ENCODE data around the gene HEY2. TPM values are rescaled to one million over a fixed set of nuclear protein-coding genes. Genes with fewer than 3 reads are reported as not detected.

The HEY2 gene
- total and polyA plus RNA-seq, 2 of the 8 experiments (the other 6 are each of a cell fraction or from before 2014, with no cell fraction given) = 9.1 to 16.2 TPM

DNA sequence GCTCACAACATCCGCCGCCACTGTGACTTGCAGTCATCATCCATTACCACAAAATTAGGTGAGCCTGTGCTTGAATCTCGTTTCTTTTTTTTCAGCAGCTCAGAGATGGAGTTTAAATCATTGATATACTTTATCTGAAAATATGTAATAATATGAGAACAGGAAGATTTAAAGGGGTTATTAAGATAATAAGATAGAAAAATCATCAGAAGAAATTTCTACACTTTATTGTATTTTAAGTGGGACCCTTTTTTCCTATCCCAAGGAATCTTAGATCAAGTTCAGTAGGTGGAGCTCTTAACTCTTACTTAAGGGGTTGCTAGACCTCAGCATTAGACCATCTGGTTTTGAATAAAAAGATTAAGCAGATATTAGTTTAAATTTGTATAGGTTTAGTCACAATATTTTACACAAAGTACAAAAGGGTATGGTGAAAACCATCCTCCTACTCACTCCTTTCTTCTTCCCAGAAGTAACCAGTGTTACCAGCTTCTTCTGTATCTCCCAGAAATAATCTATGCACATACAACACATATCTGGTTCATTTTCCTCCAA, 32.0 kb downstream of the HEY2 start:
- ChIA-PET CTCF (ENCODE audit: partially characterized antibody) (interaction anchor here (0.6 to 3.5 kb wide), 19 partner anchors 9 to 475 kb away, joined by 3 to 30 read pairs (median 4); partner anchors contain the start of genes HINT3 and NCOA7), POLR2A (ENCODE audit: partially characterized antibody) (interaction anchor here (0.7 to 2.5 kb wide), 21 partner anchors 9 to 610 kb away, joined by 3 to 66 read pairs (median 3); partner anchors contain the start of genes HDDC2, HINT3, NCOA7 and TRMT11)
- H2BK120ac ChIP-seq (replicated peaks; ENCODE audit: low read depth, low read length) = no peak overlapping the region
- H2BK20ac ChIP-seq (ENCODE audit: low read length) = no peak overlapping the region
- FAIRE-seq (no peak), DNase-seq (ENCODE audit: low read depth in 1 of 2, low spot score in 2 of 2) (no peak)
- H3K23me2 ChIP-seq (ENCODE audit: low read depth, low read length) = peaks cover 7% of the 10 kb centered on the region
- peak overlapping the region; percentile 97; the same call in 1 of the 2 replicates for H2BK12ac ChIP-seq (ENCODE audit: low read depth, low read length)
- H3K9me3 ChIP-seq (ENCODE audit: insufficient read depth in 2 of 2, low read depth in 1 of 2, low read length in 1 of 2) = peaks cover 0 to 2% of the 10 kb centered on the region in 2 experiments; a peak in 1 of 4 replicates
- peak overlapping the region; percentile 60 to 87 (median 72) for H3K9ac ChIP-seq (replicated peaks in 1 of 4; ENCODE audit: extremely low read depth in 1 of 4, low read depth in 3 of 4, low read length in 3 of 4)
- H3K4me3 ChIP-seq (ENCODE audit: extremely low read depth in 1 of 4, insufficient read depth in 2 of 4, low read depth in 3 of 4, low read length in 4 of 4) = peak overlapping the region; percentile 78 to 97 (median 87)
- WGBS, 2 experiments (ENCODE audit: extremely low coverage in 1 of 2, insufficient coverage in 1 of 2, insufficient read length in 1 of 2, insufficient replicate concordance in 2 of 2, low coverage in 1 of 2, low lambda C conversion rate in 2 of 2, missing lambda C conversion rate in 1 of 2) = 8% methylated on average over 3 of the region's 3 CpGs; no CpG with 5 or more reads in 1 of the 2 experiments
- H3K79me2 ChIP-seq (ENCODE audit: control insufficient read depth in 1 of 2, insufficient read depth in 2 of 2, low read length in 2 of 2) = no peaks in the 10 kb centered on the region
- H3K79me1 ChIP-seq (ENCODE audit: low read depth, low read length) = no peaks in the 10 kb centered on the region
- no peak overlapping the region for H3K18ac ChIP-seq (ENCODE audit: extremely low read depth, low read length)
- no peaks in the 10 kb centered on the region for H3K4me1 ChIP-seq (replicated peaks in 1 of 4; ENCODE audit: control insufficient read depth in 3 of 4, insufficient read depth in 4 of 4, low read length in 3 of 4)
- 0 out of 2 replicates have a peak overlapping the region, but pooled peaks have one; percentile 75 for H2BK5ac ChIP-seq (ENCODE audit: low read depth, low read length)
- no peak overlapping the region for H4K8ac ChIP-seq (ENCODE audit: extremely low read depth, insufficient read depth, low read length)
- H2AK5ac ChIP-seq (ENCODE audit: low read depth, low read length) = no peak overlapping the region
- H4K91ac ChIP-seq (replicated peaks; ENCODE audit: insufficient read length, low read length) = no peak overlapping the region
- no peak overlapping the region for H3K23ac ChIP-seq (ENCODE audit: insufficient read length)
- H3K36me3 ChIP-seq (ENCODE audit: control insufficient read depth in 2 of 4, insufficient read depth in 4 of 4, low read length in 3 of 4) = no peaks in the 10 kb centered on the region
- no peak overlapping the region for H3K56ac ChIP-seq (replicated peaks; ENCODE audit: insufficient read length, low read depth, low read length)
- H2BK15ac ChIP-seq (ENCODE audit: low read length) = no peak overlapping the region
- H2AFZ ChIP-seq (ENCODE audit: low read length) = peak overlapping the region; percentile 94
- H4K5ac ChIP-seq (ENCODE audit: insufficient read length, low read depth, low read length) = no peak overlapping the region
- TF ChIP-seq SRF (IDR thresholded peaks at IDR 0.05; ENCODE audit: low read depth, low read length) = no peak
- TF ChIP-seq RAD21 (IDR thresholded peaks at IDR 0.05 in 1 of 2, conservative IDR thresholded peaks at IDR 0.05 in 1 of 2; ENCODE audit: low read depth in 2 of 2, low read length in 2 of 2) = peak in 1 of 2 experiments; percentile 33; a peak in 2 of 4 replicates
- TF ChIP-seq SP2 (IDR thresholded peaks at IDR 0.05; ENCODE audit: low read length) = no peak
- no peak overlapping the region for H3K4ac ChIP-seq (replicated peaks; ENCODE audit: insufficient read length, low read depth, low read length)
- H3K27ac ChIP-seq (ENCODE audit: low read depth, low read length) = no peak overlapping the region; the same call in 1 of the 2 replicates
- H4K20me1 ChIP-seq (replicated peaks in 1 of 2; ENCODE audit: control insufficient read depth in 1 of 2, insufficient read depth in 2 of 2, low read length in 2 of 2) = no peaks in the 10 kb centered on the region
- H3K4me2 ChIP-seq (ENCODE audit: insufficient read depth in 1 of 2, low read depth in 2 of 2, low read length in 2 of 2) = peak overlapping the region; percentile 75 to 78
- no peak overlapping the region for H3K14ac ChIP-seq (ENCODE audit: insufficient read length)
- H3K27me3 ChIP-seq (replicated peaks in 1 of 4; ENCODE audit: control insufficient read depth in 3 of 4, extremely low read depth in 1 of 4, insufficient read depth in 3 of 4, low read length in 3 of 4) = no peaks in the 10 kb centered on the region

Measured in H1 (cell line).